Pancreas (tissue), 10 donors: ENCODE measurements around the gene TRPM5. TPM values are rescaled to one million over a fixed set of nuclear protein-coding genes. Genes with fewer than 3 reads are reported as not detected.

ENCODE experiments used
- ATAC-seq, 4 donors: fragments of 200-7000 bp; cut with Tn5 transposase; one replicate each; pipeline versions ENCODE4 v1.8.0 to v1.9.1; 2020; ENCODE audit warnings: mild to moderate bottlenecking in 4 of 4, moderate library complexity in 4 of 4
- DNase-seq, 6 donors: peaks; one replicate each; pipeline ENCODE4 v3.0.0-alpha.2; 2020
- FAIRE-seq: peaks from 2 replicates; lab custom pipeline; 2012; peaks lifted over from hg19 to GRCh38; lab: Jason Lieb, UNC
- H3K27ac ChIP-seq, 4 donors: fragments of 200-600 bp; sonication (generic); 1 replicate in 3 of 4; 2 replicates in 1 of 4; pipeline versions ENCODE4 v1.5.0 to v1.8.0; 2020
- H3K27me3 ChIP-seq, 4 donors: fragments of 200-600 bp; one replicate each; pipeline ENCODE4 v1.8.0; 2021
- H3K36me3 ChIP-seq, 3 donors: fragments of 200-600 bp; sonication (generic) in 1 of 3; one replicate each; pipeline versions ENCODE4 v1.5.0 to v1.8.0; 2020 to 2021
- H3K4me1 ChIP-seq, 3 donors: fragments of 200-600 bp; one replicate each; pipeline ENCODE4 v1.8.0; 2021
- H3K4me3 ChIP-seq, 4 donors: fragments of 200-600 bp; sonication (generic) in 2 of 4; one replicate each; pipeline versions ENCODE4 v1.5.0 to v1.8.0; 2020 to 2021
- H3K9me3 ChIP-seq, 4 donors: fragments of 200-600 bp; one replicate each; pipeline ENCODE4 v1.8.0; 2021
- WGBS, 2 donors: extraction: QIAGEN DNeasy Blood & Tissue Kit; methylation state at CpG; one replicate each; pipeline ENCODE4 v1.1.7; 2013; 5-methylcytosine and 5-hydroxymethylcytosine counted together
- intact Hi-C, 3 donors: fragments of 100-400 bp; cut with DNase I; formaldehyde crosslinking; loops; one replicate each; pipeline versions ENCODE4 v1.11.1 to v1.14.2; 2022
- polyA plus RNA-seq, 2 donors: library from polyadenylated mRNA; stranded (reverse); fragments of 200-250 nt; gene quantifications; one replicate each; pipeline ENCODE4 v1.2.3, GENCODE V29; 2013
- total RNA-seq, 6 donors: library from RNA; stranded (reverse); fragmentation: NEBNext Ultra II Directional in 4 of 6; extraction: Animal tissue kit (Norgen Biotek cat#: 25700) in 4 of 6; gene quantifications; one replicate each; pipeline versions ENCODE4 v1.2.1 to v1.2.4, GENCODE V29; 2021 to 2023
- TF ChIP-seq, protein P1 (sequence below), 4 donors: fragments of 200-600 bp; sonication (generic) in 3 of 4; IDR thresholded peaks; one replicate each; pipeline versions ENCODE4 v1.5.0 to v1.8.0; 2021; ENCODE audit warnings: antibody characterized with exemption in 4 of 4
- donor health status: healthy with polysubstance abuse.
- donor health status: DM: no; HTN: no; CAD: no; lungs with moderate emphysema.
- donor health status: DM: no; HTN: no; CAD: no.
- donor health status: control.
- donor health status: control.
- donor health status: Bipolar disorder and iron deficiency.
- donor health status: DM: yes; HTN: yes; CAD: no.
- donor health status: DM: no; HTN: no; CAD: no.
- donor health status: DM: no; HTN: no; CAD: no.
- donor health status: DM: yes; HTN: yes; CAD: no.

Gene TRPM5
- total and polyA plus RNA-seq, 8 donors = 0.51 to 4.8 (median 1.2) TPM

DNA sequence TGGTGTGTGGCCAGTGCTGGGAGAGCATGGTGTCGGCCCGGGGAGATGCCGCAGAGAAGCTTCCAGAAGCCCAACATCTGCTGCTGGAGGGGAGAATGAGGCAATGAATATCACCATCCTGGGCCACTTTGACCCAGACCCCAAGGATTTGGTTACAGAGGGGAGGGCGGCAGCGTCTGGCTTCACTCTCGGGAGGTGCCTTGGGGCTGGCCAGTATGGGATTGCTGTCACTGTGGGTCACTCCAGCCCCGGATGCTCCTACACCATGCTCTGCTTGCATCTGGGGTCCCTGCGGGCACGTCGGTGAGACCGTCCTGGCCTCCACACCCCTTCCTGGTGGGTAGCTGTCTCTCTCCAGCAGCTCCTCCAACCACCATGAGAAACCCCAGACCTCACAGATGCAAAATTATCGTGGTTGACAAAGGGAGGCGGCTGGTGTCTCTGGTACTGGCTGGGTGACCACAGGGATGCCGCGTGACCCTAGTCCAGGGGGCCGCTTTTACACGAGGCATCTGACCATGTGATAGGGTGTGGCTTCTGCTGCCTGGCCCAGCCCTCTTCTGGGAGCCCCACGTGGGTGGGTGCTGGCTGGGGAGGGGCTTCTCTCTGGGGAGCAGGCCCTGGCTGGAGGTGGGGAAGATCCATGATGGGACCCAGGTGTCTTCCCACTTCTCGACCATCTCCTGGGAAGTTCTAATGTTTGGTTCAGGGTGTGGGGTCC, 6.2 kb upstream of the TRPM5 start:
- H3K9me3 ChIP-seq = no peaks in the 10 kb centered on the region
- no peak overlapping the region for H3K27ac ChIP-seq
- intact Hi-C loops = no loop called here
- FAIRE-seq (no peak), DNase-seq (peak in 2 of 6 donors; percentile 25 to 44), ATAC-seq (no peak)
- TF ChIP-seq, protein P1, sequence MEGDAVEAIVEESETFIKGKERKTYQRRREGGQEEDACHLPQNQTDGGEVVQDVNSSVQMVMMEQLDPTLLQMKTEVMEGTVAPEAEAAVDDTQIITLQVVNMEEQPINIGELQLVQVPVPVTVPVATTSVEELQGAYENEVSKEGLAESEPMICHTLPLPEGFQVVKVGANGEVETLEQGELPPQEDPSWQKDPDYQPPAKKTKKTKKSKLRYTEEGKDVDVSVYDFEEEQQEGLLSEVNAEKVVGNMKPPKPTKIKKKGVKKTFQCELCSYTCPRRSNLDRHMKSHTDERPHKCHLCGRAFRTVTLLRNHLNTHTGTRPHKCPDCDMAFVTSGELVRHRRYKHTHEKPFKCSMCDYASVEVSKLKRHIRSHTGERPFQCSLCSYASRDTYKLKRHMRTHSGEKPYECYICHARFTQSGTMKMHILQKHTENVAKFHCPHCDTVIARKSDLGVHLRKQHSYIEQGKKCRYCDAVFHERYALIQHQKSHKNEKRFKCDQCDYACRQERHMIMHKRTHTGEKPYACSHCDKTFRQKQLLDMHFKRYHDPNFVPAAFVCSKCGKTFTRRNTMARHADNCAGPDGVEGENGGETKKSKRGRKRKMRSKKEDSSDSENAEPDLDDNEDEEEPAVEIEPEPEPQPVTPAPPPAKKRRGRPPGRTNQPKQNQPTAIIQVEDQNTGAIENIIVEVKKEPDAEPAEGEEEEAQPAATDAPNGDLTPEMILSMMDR (IDR thresholded peaks at IDR 0.05) = no peak
- no peaks in the 10 kb centered on the region for H3K36me3 ChIP-seq
- no peaks in the 10 kb centered on the region for H3K27me3 ChIP-seq
- H3K4me3 ChIP-seq = no peak overlapping the region
- peaks cover 11 to 16% (median 12%) of the 10 kb centered on the region in 3 donors for H3K4me1 ChIP-seq
- WGBS, 2 donors = 89 to 90% methylated on average over 19 of the region's 19 CpGs

DNA sequence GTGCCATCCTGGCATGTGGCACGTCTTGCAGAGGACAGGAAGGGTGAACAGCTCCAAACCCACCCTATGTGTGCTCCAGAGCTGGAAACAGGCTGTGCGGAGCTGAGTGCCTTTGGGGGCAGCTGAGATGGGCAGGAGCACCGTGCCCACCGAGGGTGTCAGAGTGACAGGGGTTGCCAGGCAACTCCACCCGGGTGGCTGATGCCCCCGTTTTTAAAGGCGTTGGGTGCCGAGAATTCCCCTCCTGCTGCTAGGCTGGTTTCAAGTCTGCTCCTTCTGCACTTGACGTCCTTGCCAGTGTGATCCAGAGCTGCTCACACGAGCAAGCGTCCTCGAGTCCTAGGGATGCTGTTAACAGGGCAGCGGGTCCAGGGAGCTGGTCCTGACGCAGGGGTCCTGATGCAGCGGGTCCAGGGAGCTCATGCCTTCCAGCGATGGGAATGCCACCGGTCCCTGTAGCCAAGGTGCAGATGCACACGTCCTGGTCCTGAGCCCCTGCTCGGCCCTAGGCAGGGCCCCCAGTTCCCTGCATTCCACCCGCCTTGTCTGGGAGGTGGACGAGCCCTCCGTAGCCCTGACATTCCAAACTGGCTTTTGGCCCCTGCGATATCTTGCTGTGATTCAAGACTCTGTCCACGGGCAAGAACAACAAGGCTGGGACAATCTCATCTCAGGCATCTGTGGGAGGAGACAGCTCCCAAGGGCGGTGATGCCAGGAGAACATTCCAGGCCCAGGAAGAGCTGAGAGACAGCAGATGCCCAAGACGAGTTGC, 5.4 kb upstream of the TRPM5 start:
- FAIRE-seq (no peak), DNase-seq (peak in 2 of 6 donors; percentile 54 to 63), ATAC-seq (no peak)
- Histone ChIP-seq H3K36me3 (no peaks in the 10 kb centered on the region), H3K4me3 (no peak overlapping the region), H3K27ac (no peak overlapping the region), H3K9me3 (no peaks in the 10 kb centered on the region), H3K27me3 (no peaks in the 10 kb centered on the region), H3K4me1 (peaks cover 11 to 16% (median 12%) of the 10 kb centered on the region in 3 donors)
- WGBS, 2 donors = 89 to 90% methylated on average over 26 of the region's 26 CpGs
- TF ChIP-seq, protein P1 (IDR thresholded peaks at IDR 0.05) = no peak
- intact Hi-C loops = no loop called here

DNA sequence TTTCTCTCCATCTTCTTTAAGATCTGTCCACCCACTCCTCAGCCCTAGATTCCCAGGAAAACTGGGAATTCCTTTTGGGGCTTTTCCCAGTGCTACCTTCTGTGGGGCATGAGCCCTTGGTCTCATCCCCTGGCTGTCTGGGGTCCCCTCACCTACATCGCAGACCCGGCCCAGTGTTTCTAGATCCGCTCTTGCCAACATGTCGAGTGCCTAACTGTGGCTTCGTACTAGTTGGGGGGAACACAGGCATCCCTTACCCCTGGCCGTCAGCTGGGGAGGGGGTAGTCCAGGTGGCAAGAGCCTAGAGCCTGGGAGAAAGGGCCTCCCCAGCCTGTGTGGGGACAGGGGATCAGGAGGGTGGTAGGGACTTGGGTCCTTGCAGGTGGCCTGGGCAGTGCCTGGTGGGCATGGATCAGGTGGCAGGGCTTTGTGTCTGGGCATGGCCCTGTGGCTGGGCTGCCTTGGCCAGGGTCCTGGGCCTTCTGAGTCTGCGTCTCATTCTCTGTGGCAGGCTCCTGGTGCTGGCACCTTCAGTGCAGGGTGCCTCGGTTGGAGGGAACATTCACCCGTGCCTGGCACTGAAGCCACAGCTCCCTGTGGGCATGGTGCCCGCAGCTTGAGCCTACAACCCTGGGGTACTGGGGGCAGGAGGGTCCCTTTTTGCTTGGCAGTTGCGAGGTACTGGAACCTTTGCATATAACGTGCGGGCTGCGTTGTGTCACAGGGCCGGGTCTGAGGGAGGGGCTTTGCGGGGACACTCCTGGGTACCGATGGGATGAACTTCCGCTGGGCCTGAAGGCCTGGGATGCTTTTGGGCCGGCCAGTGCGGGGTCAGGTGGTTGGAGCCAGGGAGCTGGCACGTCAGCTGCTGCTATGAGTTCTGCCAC, 4.6 kb upstream of the TRPM5 start:
- TF ChIP-seq, protein P1 (IDR thresholded peaks at IDR 0.05) = no peak
- FAIRE-seq = no peak
- Histone ChIP-seq H3K9me3 (no peaks in the 10 kb centered on the region), H3K4me3 (no peak overlapping the region), H3K27me3 (no peaks in the 10 kb centered on the region), H3K27ac (no peak overlapping the region), H3K4me1 (peaks cover 11 to 18% (median 12%) of the 10 kb centered on the region in 3 donors), H3K36me3 (no peaks in the 10 kb centered on the region)
- DNase-seq = peak in 2 of 6 donors; percentile 48 to 65
- 90 to 92% methylated on average over 21 of the region's 21 CpGs for WGBS, 2 donors
- intact Hi-C loops = no loop called here
- no peak for ATAC-seq

DNA sequence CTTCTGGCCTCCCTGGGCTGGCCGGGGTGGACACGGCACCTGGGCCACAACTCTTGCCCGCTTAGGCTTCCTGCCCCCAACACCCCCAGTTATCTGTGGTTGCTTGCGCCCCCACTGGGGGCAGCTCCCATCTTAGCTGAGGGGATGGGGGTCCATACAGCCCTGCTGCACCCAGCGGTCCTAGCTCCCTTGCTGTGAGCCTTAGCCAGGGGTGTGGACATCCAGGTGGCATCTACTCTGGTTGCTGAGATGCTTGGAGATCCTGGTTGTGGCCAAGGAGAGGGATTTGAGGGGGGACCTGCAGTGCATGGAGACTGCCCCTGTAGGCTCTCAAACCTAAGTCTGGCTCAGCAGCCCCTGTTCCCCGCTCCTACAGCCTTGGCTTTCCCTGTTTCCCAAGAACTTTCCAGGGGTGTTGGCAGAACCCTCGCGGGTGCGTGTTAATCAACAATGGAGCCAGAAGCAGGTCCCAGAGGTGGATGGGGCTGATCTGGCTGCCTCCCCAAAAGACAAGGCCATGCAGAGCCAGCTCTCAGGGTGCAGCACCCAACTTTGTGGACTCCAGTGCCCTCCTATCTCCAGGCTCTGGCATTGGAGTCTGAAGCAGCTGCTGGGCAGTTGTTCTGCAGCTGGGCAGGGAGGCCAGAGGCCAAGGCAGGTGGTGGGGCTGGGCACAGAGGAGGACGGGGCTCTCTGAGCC, 3.8 kb upstream of the TRPM5 start:
- intact Hi-C loops = no loop called here
- no peak for ATAC-seq
- DNase-seq = peak in 2 of 6 donors; percentile 34 to 47
- Histone ChIP-seq H3K27me3 (no peaks in the 10 kb centered on the region), H3K27ac (no peak overlapping the region), H3K4me1 (peaks cover 11 to 18% (median 12%) of the 10 kb centered on the region in 3 donors), H3K36me3 (no peaks in the 10 kb centered on the region), H3K9me3 (no peaks in the 10 kb centered on the region), H3K4me3 (no peak overlapping the region)
- no peak for FAIRE-seq
- 71 to 79% methylated on average over 8 to 10 of the region's 10 CpGs for WGBS, 2 donors
- TF ChIP-seq, protein P1 (IDR thresholded peaks at IDR 0.05) = no peak
